GM23248 (cell line): ENCODE measurements around the gene OLFM3.

ENCODE experiments used
- EZH2 ChIP-seq: fragments of 200-600 bp; sonication (generic); IDR thresholded peaks from 2 replicates; pipeline ENCODE4 v1.6.1; 2018; ENCODE audit warnings: antibody characterized with exemption, mild to moderate bottlenecking; ENCODE audit not compliant: insufficient read depth, poor library complexity, severe bottlenecking
- EZH2phosphoT487 ChIP-seq: fragments of 200-600 bp; sonication (generic); IDR thresholded peaks from 2 replicates; pipeline ENCODE4 v1.6.1; 2018; ENCODE audit warnings: antibody characterized with exemption, moderate library complexity, mild to moderate bottlenecking, low read depth; ENCODE audit not compliant: insufficient read depth

DNA sequence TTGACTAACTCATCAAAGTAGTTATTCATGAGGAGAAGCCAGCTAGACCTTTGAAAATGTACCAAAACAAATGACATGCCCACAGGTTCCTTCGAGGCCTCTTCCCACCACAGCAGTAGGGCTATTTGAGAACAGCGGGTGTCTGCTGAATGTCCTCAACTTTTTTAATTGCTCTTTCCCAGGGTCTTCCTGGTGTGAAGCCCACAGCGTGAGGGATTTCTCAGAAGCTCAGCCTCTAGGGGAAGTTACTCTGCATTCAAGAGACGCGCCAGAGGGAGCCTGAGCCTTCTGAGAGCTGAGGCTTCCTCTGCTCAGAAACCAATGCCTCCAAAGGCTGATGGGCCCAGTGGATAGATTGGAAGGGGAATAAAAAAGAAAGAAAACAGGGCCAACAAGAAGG is 153.6 kb downstream of the OLFM3 start:
- no peak for TF ChIP-seq EZH2phosphoT487
- no peak for TF ChIP-seq EZH2
